HCT116 (cell line): ENCODE results near the gene BTBD2.
"Not testable (repeated sequence)": the region's sequence is repeated elsewhere in the genome, so short reads cannot be mapped to it uniquely, and the experiment has no call there.

Experiments used
- CEBPB ChIP-seq: IDR thresholded peaks from 2 replicates; pipeline ENCODE4 v1.6.1; 2012; ENCODE audit warnings: low read depth
- CTCF ChIP-seq, 3 experiments: fragments of 200-600 bp in 1 of 3; sonication (generic) in 1 of 3; IDR thresholded peaks in 2 of 3; conservative IDR thresholded peaks in 1 of 3; 2 replicates each; pipeline ENCODE4 v1.5.1; 2012 to 2017; ENCODE audit warnings: low read depth in 2 of 3, low read length in 2 of 3, antibody characterized with exemption in 1 of 3, borderline replicate concordance in 1 of 3, control low read depth in 1 of 3, mild to moderate bottlenecking in 1 of 3, mixed read lengths in 1 of 3, mixed run types in 1 of 3, moderate library complexity in 1 of 3; ENCODE audit not compliant: insufficient read depth in 1 of 3
- EGR1 ChIP-seq: IDR thresholded peaks from 2 replicates; pipeline ENCODE4 v1.6.1; 2012; ENCODE audit warnings: low read depth
- EZH2 ChIP-seq: fragments of 200-600 bp; sonication (generic); IDR thresholded peaks from 2 replicates; pipeline ENCODE4 v1.6.1; 2017; ENCODE audit warnings: antibody characterized with exemption, mixed run types
- EZH2phosphoT487 ChIP-seq: fragments of 200-600 bp; IDR thresholded peaks from 2 replicates; pipeline ENCODE4 v1.6.1; 2018; ENCODE audit warnings: antibody characterized with exemption, borderline replicate concordance
- FOSL1 ChIP-seq: IDR thresholded peaks from 2 replicates; pipeline ENCODE4 v1.6.1; 2012; ENCODE audit warnings: low read depth
- MAX ChIP-seq: IDR thresholded peaks from 2 replicates; pipeline ENCODE4 v1.6.1; 2012
- POLR2A ChIP-seq: IDR thresholded peaks from 2 replicates; pipeline ENCODE4 v1.7.0; 2011; ENCODE audit warnings: borderline replicate concordance; ENCODE audit not compliant: insufficient read depth, insufficient read length; ENCODE audit errors: extremely low read depth
- POLR2AphosphoS5 ChIP-seq: IDR thresholded peaks from 2 replicates; pipeline ENCODE4 v1.6.1; 2011; ENCODE audit warnings: mild to moderate bottlenecking, low read depth, low read length, moderate library complexity
- REST ChIP-seq: IDR thresholded peaks from 2 replicates; pipeline ENCODE4 v1.6.1; 2012; ENCODE audit warnings: low read depth
- SIN3A ChIP-seq: IDR thresholded peaks from 2 replicates; pipeline ENCODE4 v1.6.1; 2012; ENCODE audit warnings: low read depth
- ZFX ChIP-seq: fragments of 450-650 bp; IDR thresholded peaks from 2 replicates; pipeline ENCODE4 v1.6.1; 2017
- ZNF274 ChIP-seq: fragments of 200-500 bp; sonication (Bioruptor generic); IDR thresholded peaks from 2 replicates; pipeline ENCODE4 v1.6.1; 2014; ENCODE audit warnings: mild to moderate bottlenecking, low read depth, low read length, inconsistent platforms

GRCh38 chr19:2034253-2034652 is 18.7 kb upstream of the BTBD2 start:
- not testable (repeated sequence) for TF ChIP-seq FOSL1; CTCF (IDR thresholded peaks at IDR 0.05 in 2 of 3, conservative IDR thresholded peaks at IDR 0.05 in 1 of 3; ENCODE audit: borderline replicate concordance in 1 of 3, insufficient read depth in 1 of 3, low read depth in 2 of 3, low read length in 2 of 3); EZH2phosphoT487; CEBPB; POLR2A; MAX; REST; EZH2; POLR2AphosphoS5; ZFX; SIN3A; ZNF274; EGR1
